ENCODE data around the gene IGDCC3. TPM values are rescaled to one million over a fixed set of nuclear protein-coding genes. Genes with fewer than 3 reads are reported as not detected.

The IGDCC3 gene
- total RNA-seq, 2 donors from 2014 or later, result not detected

DNA sequence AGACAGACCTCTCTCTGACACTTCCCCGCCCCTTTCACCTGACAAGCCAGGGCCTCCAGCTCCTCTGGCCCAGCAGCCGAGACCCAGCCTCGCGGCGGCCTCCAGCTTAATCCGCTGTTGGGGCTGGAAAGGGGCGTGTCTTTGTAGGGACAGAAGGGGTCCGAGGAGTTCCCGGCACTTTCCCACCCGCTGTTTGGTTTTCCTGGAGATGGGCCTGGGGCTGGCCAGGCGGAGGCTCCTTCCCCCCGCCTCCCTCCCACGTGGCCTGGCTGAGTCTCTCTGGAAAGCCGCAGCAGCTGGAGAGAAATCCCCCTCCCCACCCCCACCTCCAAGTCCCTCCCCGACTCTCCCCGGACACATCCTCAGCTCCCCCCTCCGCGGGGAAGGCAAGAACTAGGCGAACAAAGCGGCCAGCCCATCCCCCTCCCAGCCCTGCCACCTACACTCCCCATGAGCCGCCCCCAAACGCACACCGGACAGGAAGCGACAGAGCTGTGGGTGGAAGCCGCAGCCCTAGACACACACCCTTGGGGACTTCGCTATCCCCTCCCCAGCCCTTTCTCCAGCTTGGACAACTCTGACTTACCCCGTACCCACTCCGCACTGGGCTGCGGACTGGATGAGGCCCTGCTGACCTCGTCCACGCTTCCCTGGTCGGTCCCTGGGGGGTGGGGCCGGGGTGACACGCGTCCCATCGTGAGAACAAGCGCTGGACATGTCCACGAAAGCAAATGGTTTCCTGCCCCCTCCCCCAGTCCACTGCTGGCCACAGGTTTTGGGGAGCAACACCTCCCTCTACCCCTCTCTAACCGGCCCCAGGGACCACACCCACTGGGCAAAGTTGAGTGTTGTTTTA, 43.8 kb upstream of the IGDCC3 start:
- peaks cover 0 to 21% of the 10 kb centered on the region in 2 donors for H3K4me1 ChIP-seq
- DNase-seq (ENCODE audit: low spot score), result no peak
- H3K27me3 ChIP-seq, result no peaks in the 10 kb centered on the region

DNA sequence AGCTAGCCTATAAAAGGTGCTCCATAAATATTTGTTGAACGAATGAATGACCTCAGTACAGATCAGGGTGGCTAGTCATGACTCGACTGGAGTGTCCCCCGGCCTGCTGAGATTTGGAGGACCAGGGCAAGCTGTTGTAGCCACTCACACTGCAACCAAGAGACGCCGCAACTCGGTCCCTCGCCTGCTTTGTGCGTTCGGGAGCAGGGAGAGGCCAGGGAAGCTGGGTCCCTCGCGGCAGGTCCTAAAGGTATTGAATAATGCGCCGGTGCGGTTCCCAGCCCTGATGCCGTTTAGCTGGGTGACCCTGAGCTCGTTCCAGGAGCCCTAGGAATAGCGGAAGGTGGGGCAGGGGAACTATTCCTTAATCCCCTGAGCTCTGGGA, 43.2 kb upstream of the IGDCC3 start:
- no peaks in the 10 kb centered on the region for H3K27me3 ChIP-seq
- H3K27ac ChIP-seq, result no peak overlapping the region
- peak overlapping the region; percentile 53 to 63 for H3K4me3 ChIP-seq
- DNase-seq (ENCODE audit: low spot score), result no peak
- H3K9me3 ChIP-seq, result no peaks in the 10 kb centered on the region
- TF ChIP-seq, protein P1, sequence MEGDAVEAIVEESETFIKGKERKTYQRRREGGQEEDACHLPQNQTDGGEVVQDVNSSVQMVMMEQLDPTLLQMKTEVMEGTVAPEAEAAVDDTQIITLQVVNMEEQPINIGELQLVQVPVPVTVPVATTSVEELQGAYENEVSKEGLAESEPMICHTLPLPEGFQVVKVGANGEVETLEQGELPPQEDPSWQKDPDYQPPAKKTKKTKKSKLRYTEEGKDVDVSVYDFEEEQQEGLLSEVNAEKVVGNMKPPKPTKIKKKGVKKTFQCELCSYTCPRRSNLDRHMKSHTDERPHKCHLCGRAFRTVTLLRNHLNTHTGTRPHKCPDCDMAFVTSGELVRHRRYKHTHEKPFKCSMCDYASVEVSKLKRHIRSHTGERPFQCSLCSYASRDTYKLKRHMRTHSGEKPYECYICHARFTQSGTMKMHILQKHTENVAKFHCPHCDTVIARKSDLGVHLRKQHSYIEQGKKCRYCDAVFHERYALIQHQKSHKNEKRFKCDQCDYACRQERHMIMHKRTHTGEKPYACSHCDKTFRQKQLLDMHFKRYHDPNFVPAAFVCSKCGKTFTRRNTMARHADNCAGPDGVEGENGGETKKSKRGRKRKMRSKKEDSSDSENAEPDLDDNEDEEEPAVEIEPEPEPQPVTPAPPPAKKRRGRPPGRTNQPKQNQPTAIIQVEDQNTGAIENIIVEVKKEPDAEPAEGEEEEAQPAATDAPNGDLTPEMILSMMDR (IDR thresholded peaks at IDR 0.05), result no peak
- peaks cover 0 to 21% of the 10 kb centered on the region in 2 donors for H3K4me1 ChIP-seq
- no peaks in the 10 kb centered on the region for H3K36me3 ChIP-seq

More for the DNA sequence above, 43.8 kb upstream of the IGDCC3 start:
- Histone ChIP-seq H3K9me3 (no peaks in the 10 kb centered on the region), H3K36me3 (no peaks in the 10 kb centered on the region), H3K27ac (peak overlapping the region in 1 of 2 donors; percentile 42), H3K4me3 (peak overlapping the region; percentile 53 to 63)
- TF ChIP-seq, protein P1 (IDR thresholded peaks at IDR 0.05), result no peak

DNA sequence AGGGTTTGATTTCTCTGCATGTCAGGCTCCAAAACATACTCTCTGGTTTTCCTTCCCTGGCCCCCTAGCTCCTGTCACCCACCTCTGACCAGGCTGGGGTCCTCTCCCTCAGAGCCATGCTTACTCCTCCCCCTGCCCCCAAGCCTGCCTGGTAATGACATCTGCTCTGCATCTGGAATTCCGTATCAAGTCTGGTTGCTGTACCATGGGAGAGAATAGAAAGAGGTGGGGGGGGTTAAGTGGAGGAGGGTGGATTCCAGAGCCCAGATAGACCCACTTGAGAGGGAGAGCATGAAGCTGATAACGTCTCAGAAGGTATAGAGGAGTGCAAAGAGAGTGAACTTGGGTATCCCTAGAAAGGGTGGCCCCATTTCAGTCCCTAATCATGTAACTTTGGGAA, 40.8 kb upstream of the IGDCC3 start:
- Histone ChIP-seq H3K4me1 (peaks cover 0 to 35% of the 10 kb centered on the region in 2 donors), H3K4me3 (no peak overlapping the region), H3K27me3 (no peaks in the 10 kb centered on the region), H3K27ac (no peak overlapping the region), H3K9me3 (no peaks in the 10 kb centered on the region), H3K36me3 (no peaks in the 10 kb centered on the region)
- no peak for DNase-seq (ENCODE audit: low spot score)
- TF ChIP-seq, protein P1 (IDR thresholded peaks at IDR 0.05), result no peak

DNA sequence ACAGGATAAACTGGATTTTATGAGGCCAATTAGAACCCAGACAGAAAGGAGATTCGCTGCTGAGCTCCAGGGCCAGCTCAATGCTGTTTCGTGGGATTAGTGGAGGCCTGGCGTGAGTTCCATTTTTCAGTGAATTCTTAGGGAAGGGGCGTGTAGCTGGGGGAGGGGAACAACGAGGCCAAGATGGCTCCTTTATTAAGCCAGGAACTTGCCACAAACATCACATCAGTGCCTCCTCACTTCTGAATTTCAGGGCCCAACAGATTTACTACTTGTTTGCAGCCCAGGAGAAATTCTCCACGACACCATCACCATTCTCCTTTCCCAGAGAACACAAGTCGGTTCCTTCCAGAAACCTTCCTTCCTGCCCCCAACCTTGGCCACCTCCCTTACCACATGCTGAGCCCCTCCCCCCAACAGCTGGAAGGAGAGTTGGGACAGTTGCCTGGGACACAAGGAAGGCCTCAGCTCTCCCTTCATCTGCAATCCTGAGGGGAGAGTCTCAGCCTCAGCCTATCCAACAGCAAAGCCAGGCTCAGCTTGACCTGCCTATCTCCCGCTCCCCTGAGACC, 39.1 kb upstream of the IGDCC3 start:
- TF ChIP-seq, protein P1 (IDR thresholded peaks at IDR 0.05), result no peak
- Histone ChIP-seq H3K27ac (no peak overlapping the region), H3K4me1 (peaks cover 0 to 29% of the 10 kb centered on the region in 2 donors), H3K9me3 (no peaks in the 10 kb centered on the region), H3K27me3 (no peaks in the 10 kb centered on the region), H3K4me3 (no peak overlapping the region), H3K36me3 (no peaks in the 10 kb centered on the region)
- DNase-seq (ENCODE audit: low spot score), result no peak

DNA sequence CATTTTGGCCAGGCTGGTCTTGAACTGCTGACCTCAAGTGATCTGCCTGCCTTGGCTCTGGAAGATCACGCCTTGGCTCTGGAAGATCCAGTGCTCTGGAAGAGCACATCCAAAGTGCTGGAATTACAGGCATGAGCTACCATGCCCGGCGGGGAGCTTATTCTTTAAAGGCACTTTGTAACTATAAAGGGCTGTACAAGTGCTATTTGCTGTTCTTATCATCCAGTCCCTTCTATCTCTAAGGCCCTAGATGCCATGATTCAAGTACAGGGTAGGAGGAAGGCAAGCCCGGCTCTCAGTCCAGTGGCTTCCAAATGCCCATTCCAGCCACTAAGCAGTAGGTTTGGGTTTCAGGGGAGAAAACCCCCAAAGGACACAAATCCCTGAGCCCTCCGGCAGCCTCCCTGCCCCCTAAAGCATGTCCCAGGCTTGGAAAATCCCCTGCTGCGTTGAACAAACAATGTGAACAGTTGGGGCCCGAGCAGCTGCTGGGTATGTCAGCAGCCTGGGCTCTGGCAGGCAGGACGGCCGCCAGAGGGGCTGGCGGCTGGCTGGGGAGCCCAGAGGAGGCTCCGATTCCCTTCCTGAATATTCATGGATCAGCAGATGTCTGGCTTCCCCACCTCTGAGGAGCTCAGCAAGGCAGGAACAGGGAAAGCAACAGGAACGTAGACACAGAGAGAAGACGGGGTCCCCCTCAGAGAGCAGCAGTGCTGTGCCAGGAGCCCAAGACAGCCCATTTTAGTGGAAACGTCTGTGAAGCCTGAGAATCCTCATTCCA, 37.2 kb upstream of the IGDCC3 start:
- H3K4me1 ChIP-seq, result peaks cover 0 to 14% of the 10 kb centered on the region in 2 donors
- no peak overlapping the region for H3K4me3 ChIP-seq
- H3K27ac ChIP-seq, result peak overlapping the region; percentile 17 to 55
- no peaks in the 10 kb centered on the region for H3K36me3 ChIP-seq
- TF ChIP-seq, protein P1 (IDR thresholded peaks at IDR 0.05), result no peak
- H3K27me3 ChIP-seq, result no peaks in the 10 kb centered on the region
- no peaks in the 10 kb centered on the region for H3K9me3 ChIP-seq
- DNase-seq (ENCODE audit: low spot score), result no peak
